K562 (cell line): ENCODE data around the gene RCSD1. TPM values are rescaled to one million over a fixed set of nuclear protein-coding genes. Genes with fewer than 3 reads are reported as not detected.

Experiments used
- ARNT ChIP-seq, 2 experiments: fragments of 450-650 bp; IDR thresholded peaks; 2 replicates each; pipeline ENCODE4 v1.6.1; 2016; ENCODE audit warnings: mild to moderate bottlenecking in 1 of 2
- BHLHE40 ChIP-seq: IDR thresholded peaks from 2 replicates; pipeline ENCODE4 v1.6.1; 2011; ENCODE audit warnings: low read length, improper control_type of control experiment
- CBFA2T2 ChIP-seq: fragments of 450-650 bp; conservative IDR thresholded peaks from 2 replicates; pipeline ENCODE4 v1.6.1; 2017; ENCODE audit warnings: mild to moderate bottlenecking
- DACH1 ChIP-seq: fragments of 450-650 bp; IDR thresholded peaks from 2 replicates; pipeline ENCODE4 v1.6.1; 2018; ENCODE audit not compliant: partially characterized antibody
- HMG20B ChIP-seq: fragments of 250-450 bp; sonication (Bioruptor Pico); IDR thresholded peaks from 2 replicates; pipeline ENCODE4 v1.5.0; 2021; ENCODE audit warnings: mild to moderate bottlenecking
- NBN ChIP-seq: fragments of 450-650 bp; IDR thresholded peaks from 2 replicates; pipeline ENCODE4 v1.6.1; 2016; ENCODE audit warnings: low read depth, mild to moderate bottlenecking
- NCOR1 ChIP-seq: fragments of 450-650 bp; IDR thresholded peaks from 2 replicates; pipeline ENCODE4 v1.6.1; 2016; ENCODE audit warnings: mild to moderate bottlenecking, moderate library complexity
- NELFE ChIP-seq: IDR thresholded peaks from 2 replicates; pipeline ENCODE4 v1.6.1; 2011; ENCODE audit warnings: mild to moderate bottlenecking; ENCODE audit not compliant: insufficient read depth, insufficient read length
- OTX1 ChIP-seq: fragments of 450-650 bp; formaldehyde crosslinking; IDR thresholded peaks from 2 replicates; pipeline ENCODE4 v1.4.0; 2022; ENCODE audit warnings: mild to moderate bottlenecking
- SMARCA5 ChIP-seq: fragments of 450-650 bp; IDR thresholded peaks from 2 replicates; pipeline ENCODE4 v1.6.1; 2016
- TRIM24 ChIP-seq, 2 experiments: fragments of 450-650 bp; IDR thresholded peaks; 2 replicates each; pipeline ENCODE4 v1.6.1; 2016
- ZNF584 ChIP-seq: fragments of 200-800 bp; sonication (Bioruptor generic); IDR thresholded peaks from 2 replicates; pipeline ENCODE4 v1.6.1; 2016; ENCODE audit warnings: low read depth, mild to moderate bottlenecking, missing genetic modification characterization, missing compliant biosample characterization
- ZNF766 ChIP-seq: fragments of 200-800 bp; sonication (Bioruptor generic); conservative IDR thresholded peaks from 2 replicates; pipeline ENCODE4 v1.6.1; 2016; ENCODE audit warnings: missing genetic modification characterization, missing compliant biosample characterization
- polyA plus RNA-seq, 8 experiments: library from polyadenylated mRNA; depleted of rRNA in 4 of 8; stranded (reverse) in 5 of 8; unstranded in 3 of 8; fragments of >200 nt; fragmentation: Nextera tagmentation in 2 of 8; fragmentation: Illumina TruSeq in 1 of 8; extraction: Ambion mirVana in 2 of 8; extraction: Trizol in 1 of 8; gene quantifications; 2 replicates each; pipeline versions ENCODE4 v1.2.1 to v1.2.3, GENCODE V29; 2011 to 2014; ENCODE audit warnings: inconsistent platforms in 1 of 8, missing spikeins in 1 of 8
- total RNA-seq, 7 experiments: library from RNA; depleted of rRNA in 6 of 7; stranded (reverse); fragments of >200 nt in 6 of 7; fragmentation: Illumina TruSeq in 2 of 7; extraction: Trizol in 2 of 7; gene quantifications; 2 replicates each; pipeline versions ENCODE4 v1.2.1 to v1.2.3, GENCODE V29; 2011 to 2021; ENCODE audit warnings: low replicate concordance in 1 of 7
- TF ChIP-seq, protein P1 (sequence below): fragments of 450-650 bp; IDR thresholded peaks from 2 replicates; pipeline ENCODE4 v1.6.1; 2016; ENCODE audit warnings: low read depth
- TF ChIP-seq, protein P2 (sequence below): fragments of 450-650 bp; formaldehyde crosslinking; conservative IDR thresholded peaks from 2 replicates; pipeline ENCODE4 v1.4.0; 2022; ENCODE audit warnings: mild to moderate bottlenecking, missing genetic modification characterization
- TF ChIP-seq, protein P3 (sequence below), 2 experiments: fragments of 200-800 bp in 1 of 2; sonication (Bioruptor generic) in 1 of 2; sonication (generic) in 1 of 2; formaldehyde crosslinking in 1 of 2; IDR thresholded peaks in 1 of 2; conservative IDR thresholded peaks in 1 of 2; 2 replicates each; pipeline versions ENCODE4 v1.5.0 to v1.6.1; 2016 to 2020; ENCODE audit warnings: missing compliant biosample characterization in 1 of 2, missing genetic modification characterization in 1 of 2, missing genetic modification reagents in 1 of 2

Gene RCSD1
- total and polyA plus RNA-seq, 9 of the 15 experiments (the other 6 are each of a cell fraction or from before 2014, with no cell fraction given), result 7.8 to 69.8 (median 45.3) TPM

DNA sequence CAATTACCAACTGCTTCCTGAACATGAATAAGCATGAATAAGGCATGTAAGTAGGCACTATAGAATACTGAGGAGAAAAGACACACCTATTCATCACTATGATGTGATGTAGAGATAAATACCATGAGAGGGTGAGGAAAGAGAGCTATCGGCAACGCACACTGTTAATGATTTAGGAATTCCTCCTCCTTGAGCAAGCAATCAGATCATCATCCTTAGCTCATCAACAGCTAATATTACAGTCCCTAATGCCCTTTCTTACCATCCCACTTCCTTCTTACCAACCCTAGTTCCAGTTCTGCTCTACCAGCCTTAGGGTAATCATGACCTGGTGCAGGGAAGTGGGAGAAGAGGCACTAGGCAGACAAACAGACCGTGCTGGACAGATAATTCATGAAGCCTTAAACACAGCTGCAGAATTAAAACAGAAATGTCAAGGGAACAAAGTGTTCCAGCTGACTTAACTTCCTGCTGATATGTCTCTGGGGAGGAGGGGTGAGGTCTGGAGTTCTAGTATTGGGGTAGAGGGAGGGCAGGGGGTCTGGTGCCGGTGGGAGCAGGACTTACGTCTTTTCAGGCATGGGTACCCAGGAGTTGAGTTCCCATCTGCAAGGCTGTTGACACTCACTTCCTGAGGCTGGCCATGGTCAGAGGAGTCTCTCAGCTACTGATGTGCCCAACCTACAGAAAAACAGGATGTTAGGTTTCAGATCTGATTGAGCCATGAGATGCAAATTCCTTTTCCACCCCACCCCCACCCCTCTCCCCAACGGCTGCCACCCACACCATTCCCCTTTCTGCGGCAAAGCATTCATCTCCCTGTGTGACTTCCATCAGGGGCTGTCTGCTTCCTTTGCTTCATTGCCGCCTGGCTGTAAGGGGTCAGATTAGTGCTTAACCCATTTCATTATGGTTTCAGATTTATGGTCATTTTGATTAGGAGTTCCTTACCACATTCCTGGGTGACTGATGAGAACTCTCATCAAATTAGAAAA is 12.6 kb upstream of the RCSD1 start (continued):
- TF ChIP-seq, protein P1, sequence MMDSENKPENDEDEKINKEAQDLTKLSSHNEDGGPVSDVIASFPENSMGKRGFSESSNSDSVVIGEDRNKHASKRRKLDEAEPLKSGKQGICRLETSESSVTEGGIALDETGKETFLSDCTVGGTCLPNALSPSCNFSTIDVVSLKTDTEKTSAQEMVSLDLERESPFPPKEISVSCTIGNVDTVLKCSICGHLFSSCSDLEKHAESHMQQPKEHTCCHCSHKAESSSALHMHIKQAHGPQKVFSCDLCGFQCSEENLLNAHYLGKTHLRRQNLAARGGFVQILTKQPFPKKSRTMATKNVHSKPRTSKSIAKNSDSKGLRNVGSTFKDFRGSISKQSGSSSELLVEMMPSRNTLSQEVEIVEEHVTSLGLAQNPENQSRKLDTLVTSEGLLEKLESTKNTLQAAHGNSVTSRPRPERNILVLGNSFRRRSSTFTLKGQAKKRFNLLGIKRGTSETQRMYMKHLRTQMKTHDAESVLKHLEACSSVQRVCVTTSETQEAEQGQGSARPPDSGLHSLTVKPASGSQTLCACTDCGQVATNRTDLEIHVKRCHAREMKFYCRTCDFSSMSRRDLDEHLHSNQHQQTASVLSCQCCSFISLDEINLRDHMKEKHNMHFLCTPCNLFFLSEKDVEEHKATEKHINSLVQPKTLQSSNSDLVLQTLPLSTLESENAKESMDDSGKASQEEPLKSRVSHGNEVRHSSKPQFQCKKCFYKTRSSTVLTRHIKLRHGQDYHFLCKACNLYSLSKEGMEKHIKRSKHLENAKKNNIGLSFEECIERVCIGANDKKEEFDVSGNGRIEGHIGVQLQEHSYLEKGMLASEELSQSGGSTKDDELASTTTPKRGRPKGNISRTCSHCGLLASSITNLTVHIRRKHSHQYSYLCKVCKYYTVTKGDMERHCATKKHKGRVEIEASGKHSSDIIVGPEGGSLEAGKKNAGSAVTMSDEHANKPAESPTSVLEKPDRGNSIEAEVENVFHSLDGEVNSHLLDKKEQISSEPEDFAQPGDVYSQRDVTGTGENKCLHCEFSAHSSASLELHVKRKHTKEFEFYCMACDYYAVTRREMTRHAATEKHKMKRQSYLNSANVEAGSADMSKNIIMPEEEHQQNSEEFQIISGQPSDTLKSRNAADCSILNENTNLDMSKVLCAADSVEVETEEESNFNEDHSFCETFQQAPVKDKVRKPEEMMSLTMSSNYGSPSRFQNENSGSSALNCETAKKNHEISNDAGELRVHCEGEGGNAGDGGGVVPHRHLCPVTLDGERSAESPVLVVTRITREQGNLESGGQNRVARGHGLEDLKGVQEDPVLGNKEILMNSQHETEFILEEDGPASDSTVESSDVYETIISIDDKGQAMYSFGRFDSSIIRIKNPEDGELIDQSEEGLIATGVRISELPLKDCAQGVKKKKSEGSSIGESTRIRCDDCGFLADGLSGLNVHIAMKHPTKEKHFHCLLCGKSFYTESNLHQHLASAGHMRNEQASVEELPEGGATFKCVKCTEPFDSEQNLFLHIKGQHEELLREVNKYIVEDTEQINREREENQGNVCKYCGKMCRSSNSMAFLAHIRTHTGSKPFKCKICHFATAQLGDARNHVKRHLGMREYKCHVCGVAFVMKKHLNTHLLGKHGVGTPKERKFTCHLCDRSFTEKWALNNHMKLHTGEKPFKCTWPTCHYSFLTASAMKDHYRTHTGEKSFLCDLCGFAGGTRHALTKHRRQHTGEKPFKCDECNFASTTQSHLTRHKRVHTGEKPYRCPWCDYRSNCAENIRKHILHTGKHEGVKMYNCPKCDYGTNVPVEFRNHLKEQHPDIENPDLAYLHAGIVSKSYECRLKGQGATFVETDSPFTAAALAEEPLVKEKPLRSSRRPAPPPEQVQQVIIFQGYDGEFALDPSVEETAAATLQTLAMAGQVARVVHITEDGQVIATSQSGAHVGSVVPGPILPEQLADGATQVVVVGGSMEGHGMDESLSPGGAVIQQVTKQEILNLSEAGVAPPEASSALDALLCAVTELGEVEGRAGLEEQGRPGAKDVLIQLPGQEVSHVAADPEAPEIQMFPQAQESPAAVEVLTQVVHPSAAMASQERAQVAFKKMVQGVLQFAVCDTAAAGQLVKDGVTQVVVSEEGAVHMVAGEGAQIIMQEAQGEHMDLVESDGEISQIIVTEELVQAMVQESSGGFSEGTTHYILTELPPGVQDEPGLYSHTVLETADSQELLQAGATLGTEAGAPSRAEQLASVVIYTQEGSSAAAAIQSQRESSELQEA, result no peak; the same call in 1 of the 2 replicates
- peak in 1 of 2 experiments; percentile 20; a peak in 1 of 4 replicates for TF ChIP-seq TRIM24 (IDR thresholded peaks at IDR 0.05)
- no peak for TF ChIP-seq NELFE
- TF ChIP-seq BHLHE40, result peak; percentile 29; the same call in 1 of the 2 replicates
- peak; percentile 32; the same call in 1 of the 2 replicates for TF ChIP-seq NCOR1
- TF ChIP-seq ZNF766 (CRISPR knock-in tag), result peak; percentile 5; the same call in 1 of the 2 replicates
- peak; percentile 57; the same call in 1 of the 2 replicates for TF ChIP-seq NBN
- TF ChIP-seq SMARCA5, result peak; percentile 23; the same call in 1 of the 2 replicates
- TF ChIP-seq, protein P2, sequence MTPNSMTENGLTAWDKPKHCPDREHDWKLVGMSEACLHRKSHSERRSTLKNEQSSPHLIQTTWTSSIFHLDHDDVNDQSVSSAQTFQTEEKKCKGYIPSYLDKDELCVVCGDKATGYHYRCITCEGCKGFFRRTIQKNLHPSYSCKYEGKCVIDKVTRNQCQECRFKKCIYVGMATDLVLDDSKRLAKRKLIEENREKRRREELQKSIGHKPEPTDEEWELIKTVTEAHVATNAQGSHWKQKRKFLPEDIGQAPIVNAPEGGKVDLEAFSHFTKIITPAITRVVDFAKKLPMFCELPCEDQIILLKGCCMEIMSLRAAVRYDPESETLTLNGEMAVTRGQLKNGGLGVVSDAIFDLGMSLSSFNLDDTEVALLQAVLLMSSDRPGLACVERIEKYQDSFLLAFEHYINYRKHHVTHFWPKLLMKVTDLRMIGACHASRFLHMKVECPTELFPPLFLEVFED (CRISPR knock-in tag), result 0 out of 2 replicates have a peak, but pooled peaks have one; percentile 51
- TF ChIP-seq DACH1, result peak; percentile 58
- TF ChIP-seq, protein P3, sequence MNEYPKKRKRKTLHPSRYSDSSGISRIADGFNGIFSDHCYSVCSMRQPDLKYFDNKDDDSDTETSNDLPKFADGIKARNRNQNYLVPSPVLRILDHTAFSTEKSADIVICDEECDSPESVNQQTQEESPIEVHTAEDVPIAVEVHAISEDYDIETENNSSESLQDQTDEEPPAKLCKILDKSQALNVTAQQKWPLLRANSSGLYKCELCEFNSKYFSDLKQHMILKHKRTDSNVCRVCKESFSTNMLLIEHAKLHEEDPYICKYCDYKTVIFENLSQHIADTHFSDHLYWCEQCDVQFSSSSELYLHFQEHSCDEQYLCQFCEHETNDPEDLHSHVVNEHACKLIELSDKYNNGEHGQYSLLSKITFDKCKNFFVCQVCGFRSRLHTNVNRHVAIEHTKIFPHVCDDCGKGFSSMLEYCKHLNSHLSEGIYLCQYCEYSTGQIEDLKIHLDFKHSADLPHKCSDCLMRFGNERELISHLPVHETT (CRISPR knock-in tag; conservative IDR thresholded peaks at IDR 0.05 in 1 of 2, IDR thresholded peaks at IDR 0.05 in 1 of 2), result peak in 1 of 2 experiments; percentile 80; a peak in 2 of 4 replicates
- TF ChIP-seq OTX1 (CRISPR knock-in tag), result 0 out of 2 replicates have a peak, but pooled peaks have one; percentile 61
- TF ChIP-seq HMG20B (CRISPR knock-in tag), result no peak
- TF ChIP-seq ARNT (IDR thresholded peaks at IDR 0.05), result no peak
- peak; percentile 29; the same call in 1 of the 2 replicates for TF ChIP-seq CBFA2T2
- peak; percentile 27; the same call in 1 of the 2 replicates for TF ChIP-seq ZNF584 (CRISPR knock-in tag)
